GM12874 (cell line): ENCODE measurements around the gene EGFR.

ENCODE experiments used
- CTCF ChIP-seq: IDR thresholded peaks from 2 replicates; pipeline ENCODE4 v1.5.1; 2011; ENCODE audit warnings: low read depth, mild to moderate bottlenecking, control low read depth, low read length, moderate library complexity; ENCODE audit not compliant: insufficient read depth

EGFR gene

DNA sequence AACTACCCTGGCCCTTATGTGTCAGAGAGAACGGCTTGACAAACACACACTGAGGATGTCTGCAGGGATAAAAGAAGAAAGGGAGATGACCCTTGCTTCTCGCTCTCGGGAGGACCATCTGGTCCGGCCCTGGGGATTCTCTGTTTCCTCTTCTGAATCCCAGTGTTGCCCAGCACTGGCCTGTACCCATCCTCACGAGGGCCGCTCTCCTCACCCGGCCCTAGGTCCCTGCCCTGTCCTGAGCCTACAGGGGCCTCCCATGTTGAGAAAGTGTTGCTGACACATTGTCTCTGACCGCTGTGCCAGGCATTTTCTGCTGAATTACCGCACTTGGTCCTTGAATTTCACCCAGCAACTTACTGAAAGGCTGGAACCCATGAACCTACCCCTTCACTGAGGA, 174.4 kb downstream of the EGFR start:
- no peak for TF ChIP-seq CTCF

GRCh38 chr7:55194522-55194921, 175.7 kb downstream of the EGFR start:
- TF ChIP-seq CTCF, result no peak

DNA sequence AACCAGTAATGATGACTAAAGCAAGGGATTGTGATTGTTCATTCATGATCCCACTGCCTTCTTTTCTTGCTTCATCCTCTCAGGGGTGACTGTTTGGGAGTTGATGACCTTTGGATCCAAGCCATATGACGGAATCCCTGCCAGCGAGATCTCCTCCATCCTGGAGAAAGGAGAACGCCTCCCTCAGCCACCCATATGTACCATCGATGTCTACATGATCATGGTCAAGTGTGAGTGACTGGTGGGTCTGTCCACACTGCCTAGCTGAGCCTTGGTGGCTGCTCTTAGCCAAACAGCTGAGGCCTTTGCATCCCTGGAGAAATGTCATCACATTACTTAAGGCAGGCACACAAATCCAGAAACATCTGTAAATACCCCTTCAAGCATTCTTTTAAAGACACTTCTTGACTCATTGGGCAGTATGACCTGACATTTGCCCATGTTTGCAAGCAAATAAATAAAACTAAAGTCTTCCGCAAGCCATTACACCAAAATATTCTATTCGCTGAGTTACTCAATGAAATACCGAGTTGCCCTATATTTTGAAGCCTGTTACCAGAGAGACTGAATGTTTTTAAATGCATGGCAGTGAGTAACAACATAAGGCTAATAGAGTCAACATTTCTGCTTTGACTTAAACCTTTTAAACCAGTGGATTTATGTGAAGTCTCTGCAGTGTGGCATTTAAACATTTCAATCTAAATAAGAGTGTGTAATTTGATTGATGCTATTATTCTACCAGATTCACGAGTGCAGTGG, 180.0 kb downstream of the EGFR start:
- no peak for TF ChIP-seq CTCF

DNA sequence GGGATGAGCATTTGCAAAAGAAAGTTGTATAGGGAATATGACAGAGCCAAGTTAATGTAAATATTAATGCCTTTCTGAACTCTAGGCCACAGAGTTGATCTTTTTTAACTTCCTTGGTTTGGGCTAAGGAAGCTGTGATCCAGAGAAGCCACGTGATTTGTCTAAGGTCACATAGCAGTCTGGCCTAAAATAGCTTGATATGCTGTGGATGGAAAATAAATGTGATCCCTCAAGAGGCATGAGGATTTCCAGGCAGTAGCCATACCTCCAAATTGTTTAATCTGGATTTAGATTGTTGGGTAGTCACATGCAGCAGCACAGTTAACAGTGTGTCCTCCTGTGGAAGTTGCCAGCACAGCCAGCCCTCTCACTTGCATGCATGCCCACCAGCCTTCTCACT, 180.6 kb downstream of the EGFR start:
- no peak for TF ChIP-seq CTCF

- TF ChIP-seq CTCF, result no peak
These were observed 181.6 kb downstream of the EGFR start for GRCh38 chr7:55200441-55200840.

DNA sequence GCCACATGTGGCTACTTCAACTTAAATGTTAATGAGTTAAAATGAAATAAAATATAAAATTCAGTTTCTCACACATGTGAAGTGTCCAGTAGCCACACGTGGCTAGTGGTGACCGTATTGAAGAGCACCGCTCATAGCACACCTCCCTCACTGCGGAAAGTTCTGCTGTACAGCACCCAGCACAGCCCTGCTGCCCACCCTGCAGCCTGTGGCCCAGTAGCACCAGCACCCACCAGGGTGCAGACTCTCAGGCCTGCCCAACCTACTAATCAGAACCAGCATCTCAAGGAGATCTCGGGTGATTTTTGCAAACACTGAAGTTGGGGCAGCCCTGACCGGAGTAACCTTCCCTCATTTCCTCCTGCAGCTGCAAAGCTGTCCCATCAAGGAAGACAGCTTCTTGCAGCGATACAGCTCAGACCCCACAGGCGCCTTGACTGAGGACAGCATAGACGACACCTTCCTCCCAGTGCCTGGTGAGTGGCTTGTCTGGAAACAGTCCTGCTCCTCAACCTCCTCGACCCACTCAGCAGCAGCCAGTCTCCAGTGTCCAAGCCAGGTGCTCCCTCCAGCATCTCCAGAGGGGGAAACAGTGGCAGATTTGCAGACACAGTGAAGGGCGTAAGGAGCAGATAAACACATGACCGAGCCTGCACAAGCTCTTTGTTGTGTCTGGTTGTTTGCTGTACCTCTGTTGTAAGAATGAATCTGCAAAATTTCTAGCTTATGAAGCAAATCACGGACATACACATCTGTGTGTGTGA, 183.5 kb downstream of the EGFR start:
- TF ChIP-seq CTCF, result no peak

DNA sequence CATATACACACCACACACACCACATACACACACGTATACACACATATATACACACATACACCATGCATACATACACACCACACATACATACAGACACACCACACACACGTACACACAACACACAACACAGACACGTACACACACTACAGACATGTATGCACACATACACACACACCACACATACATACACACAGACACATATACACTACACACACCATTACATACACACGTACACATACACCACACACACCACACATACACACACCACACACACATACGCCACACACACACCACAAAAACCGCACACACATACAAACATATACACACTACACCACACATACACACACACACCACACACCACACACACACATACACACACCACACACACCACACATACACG, 184.5 kb downstream of the EGFR start:
- TF ChIP-seq CTCF, result no peak
